CD4-positive, alpha-beta T cell (primary cell): ENCODE measurements around the gene SNED1. TPM values are rescaled to one million over a fixed set of nuclear protein-coding genes. Genes with fewer than 3 reads are reported as not detected.
A peak's percentile ranks its signal among the peaks of the same experiment; 100 is the strongest.

Experiments
- ATAC-seq: fragments of 200-7000 bp; cut with Tn5 transposase; one replicate; pipeline ENCODE4 v1.10.0; 2022; ENCODE audit warnings: mild to moderate bottlenecking; ENCODE audit not compliant: poor library complexity
- CTCF ChIA-PET: fragments of 350-600 bp; sonication (Branson Sonifier 250); formaldehyde crosslinking; loops from one replicate; lab custom pipeline; 2021; ENCODE audit warnings: antibody characterized with exemption, inconsistent platforms; lab: Charles Lee
- POLR2A ChIA-PET: fragments of 350-600 bp; sonication (Branson Sonifier 250); formaldehyde crosslinking; loops from one replicate; lab custom pipeline; 2021; ENCODE audit warnings: antibody characterized with exemption, inconsistent platforms; lab: Charles Lee
- DNase-seq, 14 experiments: peaks; one replicate each; pipeline ENCODE4 v3.0.0-alpha.2; 2013 to 2020; ENCODE audit warnings: mixed read lengths in 2 of 14
- H3K27ac ChIP-seq, 2 donors: one replicate each; pipeline versions ENCODE4 v1.5.1 to v1.7.0; 2013; ENCODE audit warnings: low read length in 2 of 2, low read depth in 1 of 2, mild to moderate bottlenecking in 1 of 2
- H3K27me3 ChIP-seq, 2 experiments: 1 replicate in 1 of 2; 2 replicates in 1 of 2; pipeline versions ENCODE4 v1.6.1 to v1.7.0; 2013; ENCODE audit warnings: low read length in 2 of 2, control low read depth in 1 of 2, mild to moderate bottlenecking in 1 of 2, moderate library complexity in 1 of 2; ENCODE audit not compliant: insufficient read depth in 2 of 2, control insufficient read depth in 1 of 2
- H3K36me3 ChIP-seq: one replicate; pipeline ENCODE4 v1.6.1; 2013; ENCODE audit warnings: low read length, control low read depth; ENCODE audit not compliant: insufficient read depth
- H3K4me1 ChIP-seq: one replicate; pipeline ENCODE4 v1.6.1; 2013; ENCODE audit warnings: low read length, control low read depth; ENCODE audit not compliant: insufficient read depth
- H3K4me3 ChIP-seq: one replicate; pipeline ENCODE4 v1.5.1; 2013; ENCODE audit warnings: mild to moderate bottlenecking, low read length, moderate library complexity
- H3K9me3 ChIP-seq, 2 experiments: 1 replicate in 1 of 2; 2 replicates in 1 of 2; pipeline versions ENCODE4 v1.6.1 to v1.7.0; 2013; ENCODE audit warnings: low read length in 2 of 2, mild to moderate bottlenecking in 2 of 2, control low read depth in 1 of 2, moderate library complexity in 1 of 2; ENCODE audit not compliant: control insufficient read depth in 1 of 2, insufficient read depth in 1 of 2
- H3K27ac Mint-ChIP-seq: one replicate; pipeline ENCODE4 v1.8.0; 2020; ENCODE audit warnings: mixed read lengths
- H3K27me3 Mint-ChIP-seq: one replicate; pipeline ENCODE4 v1.8.0; 2021; ENCODE audit warnings: mixed read lengths
- H3K36me3 Mint-ChIP-seq: one replicate; pipeline ENCODE4 v1.8.0; 2021; ENCODE audit warnings: low read depth, mixed read lengths
- H3K4me1 Mint-ChIP-seq: one replicate; pipeline ENCODE4 v1.8.0; 2021; ENCODE audit warnings: low read depth, mixed read lengths
- H3K4me3 Mint-ChIP-seq: one replicate; pipeline ENCODE4 v1.8.0; 2020; ENCODE audit warnings: mild to moderate bottlenecking, mixed read lengths
- H3K9me3 Mint-ChIP-seq: one replicate; pipeline ENCODE4 v1.8.0; 2020; ENCODE audit warnings: mixed read lengths
- CTCF ChIP-seq: fragments of 200-600 bp; IDR thresholded peaks from one replicate; pipeline ENCODE4 v1.8.0; 2022; ENCODE audit warnings: antibody characterized with exemption, mild to moderate bottlenecking
- intact Hi-C, 2 experiments: fragments of 100-400 bp; cut with DNase I in 1 of 2; cut with micrococcal nuclease in 1 of 2; formaldehyde crosslinking; loops; one replicate each; pipeline versions ENCODE4 v1.15.1 to v1.9.0; 2023 to 2025; cut with DNase I, micrococcal nuclease
- total RNA-seq, 174 experiments: library from RNA in 2 of 174; stranded (reverse) in 2 of 174; gene quantifications; one replicate each; pipeline ENCODE4 v1.2.3 and lab custom pipeline; 2021 to 2026

SNED1 gene
- total RNA-seq, 2 experiments from 2014 or later = 42.0 to 42.7 TPM

DNA sequence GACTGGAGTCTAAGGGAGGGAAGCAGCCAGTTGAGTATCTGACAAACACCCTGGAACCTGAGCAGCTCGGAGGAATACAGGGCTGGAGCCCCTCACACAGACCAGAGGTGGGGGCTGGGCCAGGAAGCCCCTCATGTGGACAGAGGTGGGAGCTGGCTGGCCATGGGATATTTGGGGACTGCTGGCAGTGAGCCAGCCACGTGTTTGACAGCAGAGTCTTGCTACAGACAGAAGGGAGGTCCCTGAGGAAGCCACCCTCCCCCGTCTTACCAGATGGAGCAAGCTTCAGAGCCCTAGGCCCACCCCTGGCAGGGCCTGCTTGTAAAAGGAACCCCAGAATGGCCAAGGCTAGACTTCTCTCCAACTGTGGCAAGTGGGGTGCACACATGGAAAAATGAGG lies 107.2 kb downstream of the SNED1 start:
- Histone ChIP-seq H3K36me3 (peaks cover 13% of the 10 kb centered on the region), H3K4me1 (peaks cover 83% of the 10 kb centered on the region)

GRCh38 chr2:241107031-241107783 lies 108.8 kb downstream of the SNED1 start:
- Histone ChIP-seq H3K27ac (peak overlapping the region; percentile 90 to 92), H3K9me3 (peaks cover 0 to 13% of the 10 kb centered on the region in 2 experiments), H3K36me3 (peaks cover 11% of the 10 kb centered on the region), H3K4me1 (peaks cover 87% of the 10 kb centered on the region), H3K27me3 (no peaks in the 10 kb centered on the region), H3K4me3 (no peak overlapping the region)
- Mint-ChIP-seq H3K27ac (peak overlapping the region; percentile 95), H3K27me3 (no peaks in the 10 kb centered on the region), H3K36me3 (peaks cover 42% of the 10 kb centered on the region), H3K9me3 (peaks cover 2% of the 10 kb centered on the region), H3K4me1 (peaks cover 70% of the 10 kb centered on the region), H3K4me3 (no peak overlapping the region)
- intact Hi-C loops = loop anchor here (10.0 kb wide), 2 partner anchors 72 to 522 kb away; partner anchors contain the start of gene CAPN10 (in 1 of the 2)
- ChIA-PET POLR2A (interaction anchor here (1.0 to 5.1 kb wide), 5 partner anchors 11 to 43 kb away, joined by 3 to 40 read pairs (median 9); partner anchors contain the start of genes PASK and PPP1R7), CTCF (no interaction called here)
- TF ChIP-seq CTCF = no peak
- DNase-seq = no peak
- ATAC-seq = no peak

More for the DNA sequence above, 107.2 kb downstream of the SNED1 start:
- Histone ChIP-seq H3K4me3 (no peak overlapping the region), H3K27ac (peak overlapping the region; percentile 32 to 47), H3K27me3 (no peaks in the 10 kb centered on the region), H3K9me3 (peaks cover 0 to 13% of the 10 kb centered on the region in 2 experiments)
- no peak for TF ChIP-seq CTCF
- peak overlapping the region; percentile 11 for H3K4me3 Mint-ChIP-seq
- ChIA-PET CTCF (no interaction called here), POLR2A (interaction anchor here (2.3 kb wide), 1 partner anchor 11 kb away, joined by 13 read pairs; no protein-coding TSS in a partner anchor)
- peaks cover 2% of the 10 kb centered on the region for H3K9me3 Mint-ChIP-seq
- H3K27ac Mint-ChIP-seq = peak overlapping the region; percentile 95
- H3K27me3 Mint-ChIP-seq = no peaks in the 10 kb centered on the region
- peaks cover 71% of the 10 kb centered on the region for H3K4me1 Mint-ChIP-seq
- intact Hi-C loops = loop anchor here (10.0 kb wide), 2 partner anchors 71 to 521 kb away; partner anchors contain the start of gene CAPN10 (in 1 of the 2)
- DNase-seq (no peak), ATAC-seq (no peak)
- H3K36me3 Mint-ChIP-seq = peaks cover 38% of the 10 kb centered on the region

DNA sequence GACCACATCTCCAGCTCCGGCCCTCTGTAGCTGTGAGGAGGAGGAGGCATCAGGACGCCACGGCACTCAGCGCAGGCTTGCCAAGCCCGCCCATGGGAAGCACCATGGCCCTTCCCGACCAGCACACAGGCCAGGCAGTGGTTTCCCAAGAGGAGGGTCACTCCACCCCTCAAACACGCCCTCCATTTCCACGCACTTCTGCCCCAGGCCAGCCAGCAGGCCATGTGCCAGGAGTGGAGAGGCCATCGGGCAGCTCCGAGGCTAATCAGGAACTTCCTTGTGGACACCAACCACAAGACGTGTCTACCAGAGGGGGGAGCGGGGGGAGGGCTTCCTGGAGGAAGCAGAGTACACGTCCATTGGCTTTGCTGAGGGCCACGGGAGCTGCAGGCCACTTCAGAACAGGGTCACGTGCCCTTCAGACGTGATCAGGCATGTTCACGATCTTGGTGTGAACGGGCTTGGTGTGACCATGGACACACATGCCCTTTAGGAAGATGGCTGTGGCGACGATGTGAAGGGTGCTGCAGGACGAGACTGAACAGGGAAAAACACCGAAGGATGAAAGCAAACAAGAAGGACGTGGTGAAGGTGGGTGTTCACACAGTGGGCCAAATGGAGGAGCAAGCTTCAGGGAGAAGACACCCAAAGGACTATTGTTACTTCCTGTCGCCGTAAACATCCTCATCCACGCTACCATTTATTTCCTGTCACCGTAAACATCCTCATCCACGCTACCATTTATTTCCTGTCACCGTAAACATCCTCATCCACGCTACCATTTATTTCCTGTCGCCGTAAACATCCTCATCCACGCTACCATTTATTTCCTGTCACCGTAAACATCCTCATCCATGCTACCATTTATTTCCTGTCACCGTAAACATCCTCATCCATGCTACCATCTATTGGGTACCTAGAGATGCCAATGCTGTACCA lies 110.1 kb downstream of the SNED1 start:
- H3K4me3 ChIP-seq = peak overlapping the region; percentile 68
- intact Hi-C loops = loop anchor here (10.0 kb wide), 2 partner anchors 74 to 524 kb away; partner anchors contain the start of gene CAPN10 (in 1 of the 2)
- Mint-ChIP-seq H3K27me3 (no peaks in the 10 kb centered on the region), H3K9me3 (peaks cover 2% of the 10 kb centered on the region), H3K27ac (peak overlapping the region; percentile 95), H3K36me3 (peaks cover 37% of the 10 kb centered on the region), H3K4me3 (peak overlapping the region; percentile 85), H3K4me1 (peaks cover 66% of the 10 kb centered on the region)
- H3K27me3 ChIP-seq = no peaks in the 10 kb centered on the region
- DNase-seq (peak in 9 of 14 experiments; percentile 35 to 85 (median 48)), ATAC-seq (peak; percentile 47)
- H3K9me3 ChIP-seq = peaks cover 0 to 13% of the 10 kb centered on the region in 2 experiments
- H3K36me3 ChIP-seq = peaks cover 11% of the 10 kb centered on the region
- ChIA-PET POLR2A (interaction anchor here (0.6 to 5.1 kb wide), 12 partner anchors 10 to 99 kb away, joined by 3 to 40 read pairs (median 3); partner anchors contain the start of genes PASK and PPP1R7), CTCF (no interaction called here)
- peak overlapping the region; percentile 90 to 92 for H3K27ac ChIP-seq
- H3K4me1 ChIP-seq = peaks cover 88% of the 10 kb centered on the region
- TF ChIP-seq CTCF = no peak
